HG03280 (cell line): ENCODE data around the gene PCSK9.

Source experiments
- ATAC-seq: cut with Tn5 transposase; IDR thresholded peaks from one replicate; pipeline ENCODE4 v1.9.1; 2021; ENCODE audit warnings: mild to moderate bottlenecking, moderate library complexity; ENCODE audit not compliant: unreplicated experiment

PCSK9 gene

GRCh38 chr1:55057270-55057955 is 18.1 kb downstream of the PCSK9 start:
- no peak for ATAC-seq

- no peak for ATAC-seq
These were observed 18.6 kb downstream of the PCSK9 start for GRCh38 chr1:55057956-55058298.

GRCh38 chr1:55059302-55060132 is 20.2 kb downstream of the PCSK9 start:
- ATAC-seq = no peak

- no peak for ATAC-seq
These were observed 21.0 kb downstream of the PCSK9 start for GRCh38 chr1:55060133-55060999.

GRCh38 chr1:55061000-55061705 is 21.8 kb downstream of the PCSK9 start:
- ATAC-seq = no peak

- no peak for ATAC-seq
These were observed 22.5 kb downstream of the PCSK9 start for GRCh38 chr1:55061706-55062321.

- ATAC-seq = no peak
These were observed 23.6 kb downstream of the PCSK9 start for GRCh38 chr1:55062801-55063576.

GRCh38 chr1:55063577-55063942 is 24.2 kb downstream of the PCSK9 start:
- ATAC-seq = no peak

- ATAC-seq = no peak
These were observed 24.8 kb downstream of the PCSK9 start for GRCh38 chr1:55064071-55064581.

- no peak for ATAC-seq
These were observed 25.5 kb downstream of the PCSK9 start for GRCh38 chr1:55064861-55065263.

- no peak for ATAC-seq
These were observed 26.3 kb downstream of the PCSK9 start for GRCh38 chr1:55065648-55066047.

- no peak for ATAC-seq
These were observed 27.9 kb downstream of the PCSK9 start for GRCh38 chr1:55067022-55067778.

- no peak for ATAC-seq
These were observed 28.6 kb downstream of the PCSK9 start for GRCh38 chr1:55067914-55068313.

GRCh38 chr1:55068638-55069037 is 29.3 kb downstream of the PCSK9 start:
- no peak for ATAC-seq

GRCh38 chr1:55069280-55069679 is 29.9 kb downstream of the PCSK9 start:
- ATAC-seq = no peak

GRCh38 chr1:55070293-55071164 is 31.2 kb downstream of the PCSK9 start:
- ATAC-seq = no peak

- ATAC-seq = no peak
These were observed 32.1 kb downstream of the PCSK9 start for GRCh38 chr1:55071477-55071876.
